ENCODE measurements around the gene DRAM1. TPM values are rescaled to one million over a fixed set of nuclear protein-coding genes. Genes with fewer than 3 reads are reported as not detected.

Gene DRAM1
- total and polyA plus RNA-seq, 9 of the 15 experiments (the other 6 are each of a cell fraction or from before 2014, with no cell fraction given) = 1.4 to 4.3 (median 2.7) TPM

DNA sequence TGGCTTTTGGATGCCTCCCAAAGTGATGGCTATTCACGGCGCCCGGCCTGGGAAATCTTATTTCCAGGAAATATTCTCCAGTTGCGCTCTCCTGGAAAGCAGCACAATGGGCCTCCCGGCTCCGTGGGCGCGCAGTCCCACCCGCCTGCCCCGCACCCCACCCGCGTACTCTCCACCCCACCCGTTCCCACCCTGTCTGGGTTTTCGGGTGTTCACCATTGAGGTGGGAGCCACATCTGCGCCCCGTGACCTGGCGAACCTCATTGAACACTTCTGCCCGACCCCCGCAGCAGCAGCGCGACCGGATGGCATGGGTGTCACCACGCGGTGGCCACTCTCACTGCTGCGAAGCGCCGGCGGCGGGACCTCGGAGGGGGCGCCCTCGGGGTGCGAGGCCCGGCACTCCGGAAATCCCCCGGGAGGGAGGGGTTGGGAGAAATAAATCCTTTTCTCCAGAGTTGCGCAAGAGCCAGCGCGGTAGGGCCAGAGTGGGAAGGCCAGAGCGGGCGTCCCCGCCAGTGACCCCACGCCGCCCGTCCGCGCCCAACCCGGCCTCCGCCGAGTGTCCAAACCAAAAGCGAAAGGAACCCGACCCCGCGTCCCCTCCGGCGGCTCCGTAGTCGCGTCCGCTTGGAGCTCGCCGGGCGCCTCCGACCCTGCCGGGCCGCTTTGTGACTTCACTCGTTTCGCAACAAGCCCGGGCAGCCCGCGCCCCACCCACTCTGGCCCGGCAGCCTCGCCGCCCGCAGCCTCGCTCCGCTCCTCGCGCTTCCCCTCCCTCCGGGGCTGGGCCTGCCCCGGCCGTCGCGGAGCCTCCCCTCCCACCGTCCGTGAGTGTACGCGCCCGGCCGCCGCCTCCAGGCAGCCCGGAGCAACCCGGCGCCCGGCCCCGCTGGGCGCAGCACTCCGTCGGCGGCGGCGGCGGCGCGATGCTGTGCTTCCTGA is at the start of gene DRAM1 (continued):
- no peak for TF ChIP-seq CEBPZ (IDR thresholded peaks at IDR 0.05; ENCODE audit: borderline replicate concordance, low read depth, low read length)
- TF ChIP-seq LCOR (CRISPR knock-in tag; IDR thresholded peaks at IDR 0.05) = peak; percentile 76; the same call in 1 of the 2 replicates
- TF ChIP-seq TAF7 (tag; IDR thresholded peaks at IDR 0.05) = no peak
- no peak; the same call in 1 of the 2 replicates for TF ChIP-seq ZNF589 (CRISPR knock-in tag; IDR thresholded peaks at IDR 0.05; ENCODE audit: low read depth)
- TF ChIP-seq, protein P1, sequence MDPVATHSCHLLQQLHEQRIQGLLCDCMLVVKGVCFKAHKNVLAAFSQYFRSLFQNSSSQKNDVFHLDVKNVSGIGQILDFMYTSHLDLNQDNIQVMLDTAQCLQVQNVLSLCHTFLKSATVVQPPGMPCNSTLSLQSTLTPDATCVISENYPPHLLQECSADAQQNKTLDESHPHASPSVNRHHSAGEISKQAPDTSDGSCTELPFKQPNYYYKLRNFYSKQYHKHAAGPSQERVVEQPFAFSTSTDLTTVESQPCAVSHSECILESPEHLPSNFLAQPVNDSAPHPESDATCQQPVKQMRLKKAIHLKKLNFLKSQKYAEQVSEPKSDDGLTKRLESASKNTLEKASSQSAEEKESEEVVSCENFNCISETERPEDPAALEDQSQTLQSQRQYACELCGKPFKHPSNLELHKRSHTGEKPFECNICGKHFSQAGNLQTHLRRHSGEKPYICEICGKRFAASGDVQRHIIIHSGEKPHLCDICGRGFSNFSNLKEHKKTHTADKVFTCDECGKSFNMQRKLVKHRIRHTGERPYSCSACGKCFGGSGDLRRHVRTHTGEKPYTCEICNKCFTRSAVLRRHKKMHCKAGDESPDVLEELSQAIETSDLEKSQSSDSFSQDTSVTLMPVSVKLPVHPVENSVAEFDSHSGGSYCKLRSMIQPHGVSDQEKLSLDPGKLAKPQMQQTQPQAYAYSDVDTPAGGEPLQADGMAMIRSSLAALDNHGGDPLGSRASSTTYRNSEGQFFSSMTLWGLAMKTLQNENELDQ (CRISPR knock-in tag; IDR thresholded peaks at IDR 0.05; ENCODE audit: borderline replicate concordance) = no peak
- TF ChIP-seq STAT5B (CRISPR knock-in tag; IDR thresholded peaks at IDR 0.05) = no peak
- no peak for TF ChIP-seq ZNF124 (CRISPR knock-in tag; IDR thresholded peaks at IDR 0.05)
- 0 out of 2 replicates have a peak, but pooled peaks have one; percentile 34 for TF ChIP-seq SOX6 (IDR thresholded peaks at IDR 0.05)
- no peak for TF ChIP-seq HMG20B (CRISPR knock-in tag; IDR thresholded peaks at IDR 0.05)
- TF ChIP-seq, protein P2, sequence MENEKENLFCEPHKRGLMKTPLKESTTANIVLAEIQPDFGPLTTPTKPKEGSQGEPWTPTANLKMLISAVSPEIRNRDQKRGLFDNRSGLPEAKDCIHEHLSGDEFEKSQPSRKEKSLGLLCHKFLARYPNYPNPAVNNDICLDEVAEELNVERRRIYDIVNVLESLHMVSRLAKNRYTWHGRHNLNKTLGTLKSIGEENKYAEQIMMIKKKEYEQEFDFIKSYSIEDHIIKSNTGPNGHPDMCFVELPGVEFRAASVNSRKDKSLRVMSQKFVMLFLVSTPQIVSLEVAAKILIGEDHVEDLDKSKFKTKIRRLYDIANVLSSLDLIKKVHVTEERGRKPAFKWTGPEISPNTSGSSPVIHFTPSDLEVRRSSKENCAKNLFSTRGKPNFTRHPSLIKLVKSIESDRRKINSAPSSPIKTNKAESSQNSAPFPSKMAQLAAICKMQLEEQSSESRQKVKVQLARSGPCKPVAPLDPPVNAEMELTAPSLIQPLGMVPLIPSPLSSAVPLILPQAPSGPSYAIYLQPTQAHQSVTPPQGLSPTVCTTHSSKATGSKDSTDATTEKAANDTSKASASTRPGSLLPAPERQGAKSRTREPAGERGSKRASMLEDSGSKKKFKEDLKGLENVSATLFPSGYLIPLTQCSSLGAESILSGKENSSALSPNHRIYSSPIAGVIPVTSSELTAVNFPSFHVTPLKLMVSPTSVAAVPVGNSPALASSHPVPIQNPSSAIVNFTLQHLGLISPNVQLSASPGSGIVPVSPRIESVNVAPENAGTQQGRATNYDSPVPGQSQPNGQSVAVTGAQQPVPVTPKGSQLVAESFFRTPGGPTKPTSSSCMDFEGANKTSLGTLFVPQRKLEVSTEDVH (IDR thresholded peaks at IDR 0.05; ENCODE audit: low read depth, partially characterized antibody) = no peak
- peak; percentile 92 for TF ChIP-seq CEBPG (CRISPR knock-in tag; IDR thresholded peaks at IDR 0.05)
- TF ChIP-seq CEBPG (tag; conservative IDR thresholded peaks at IDR 0.05 in 1 of 2, IDR thresholded peaks at IDR 0.05 in 1 of 2) = peak; percentile 97 to 100
- no peak for TF ChIP-seq ZNF445 (CRISPR knock-in tag; IDR thresholded peaks at IDR 0.05; ENCODE audit: low read depth)
- TF ChIP-seq L3MBTL2 (IDR thresholded peaks at IDR 0.05) = peak; percentile 95
- TF ChIP-seq MEF2D (tag; conservative IDR thresholded peaks at IDR 0.05; ENCODE audit: low read depth) = no peak
- TF ChIP-seq CHCHD3 (CRISPR knock-in tag; IDR thresholded peaks at IDR 0.05) = 0 out of 2 replicates have a peak, but pooled peaks have one; percentile 16
- no peak for TF ChIP-seq EGR1 (conservative IDR thresholded peaks at IDR 0.05)
- no peak for TF ChIP-seq JUNB (CRISPR knock-in tag; conservative IDR thresholded peaks at IDR 0.05)
- TF ChIP-seq DMBX1 (CRISPR knock-in tag; IDR thresholded peaks at IDR 0.05; ENCODE audit: borderline replicate concordance) = peak; percentile 43; the same call in 1 of the 2 replicates

Data from K562 (cell line).